Measurements from ENCODE around the gene TFDP1.
"Not testable (repeated sequence)": the region's sequence is repeated elsewhere in the genome, so short reads cannot be mapped to it uniquely, and the experiment has no call there.

The TFDP1 gene

GRCh38 chr13:113610266-113610665, 25.7 kb downstream of the TFDP1 start:
- FAIRE-seq (no peak), DNase-seq (ENCODE audit: extremely low spot score, insufficient read length, low read depth) (no peak)

- no peak for FAIRE-seq
- DNase-seq (ENCODE audit: extremely low spot score, insufficient read length, low read depth), result no peak
Observed at GRCh38 chr13:113611996-113612395, 27.4 kb downstream of the TFDP1 start.

GRCh38 chr13:113612607-113613006, 28.1 kb downstream of the TFDP1 start:
- FAIRE-seq (no peak), DNase-seq (ENCODE audit: extremely low spot score, insufficient read length, low read depth) (no peak)

- FAIRE-seq (no peak), DNase-seq (ENCODE audit: extremely low spot score, insufficient read length, low read depth) (no peak)
Observed at GRCh38 chr13:113613789-113614379, 29.3 kb downstream of the TFDP1 start.

GRCh38 chr13:113616281-113616906, 31.8 kb downstream of the TFDP1 start:
- no peak for DNase-seq (ENCODE audit: extremely low spot score, insufficient read length, low read depth)
- FAIRE-seq, result no peak

- DNase-seq (ENCODE audit: extremely low spot score, insufficient read length, low read depth) (no peak), FAIRE-seq (no peak)
Observed at GRCh38 chr13:113616991-113617749, 32.6 kb downstream of the TFDP1 start.

- no peak for FAIRE-seq
- no peak for DNase-seq (ENCODE audit: extremely low spot score, insufficient read length, low read depth)
Observed at GRCh38 chr13:113617961-113618360, 33.4 kb downstream of the TFDP1 start.

- FAIRE-seq, result no peak
- DNase-seq (ENCODE audit: extremely low spot score, insufficient read length, low read depth), result no peak
Observed at GRCh38 chr13:113618455-113618854, 33.9 kb downstream of the TFDP1 start.

- DNase-seq (ENCODE audit: extremely low spot score, insufficient read length, low read depth), result no peak
- no peak for FAIRE-seq
Observed at GRCh38 chr13:113620036-113620796, 35.7 kb downstream of the TFDP1 start.

GRCh38 chr13:113621046-113621445, 36.5 kb downstream of the TFDP1 start:
- FAIRE-seq (no peak), DNase-seq (ENCODE audit: extremely low spot score, insufficient read length, low read depth) (no peak)

GRCh38 chr13:113621498-113621897, 36.9 kb downstream of the TFDP1 start:
- not testable (repeated sequence) for FAIRE-seq; DNase-seq (ENCODE audit: extremely low spot score, insufficient read length, low read depth)

- FAIRE-seq; DNase-seq (ENCODE audit: extremely low spot score, insufficient read length, low read depth): not testable (repeated sequence)
Observed at GRCh38 chr13:113621986-113622550, 37.5 kb downstream of the TFDP1 start.

- DNase-seq (ENCODE audit: extremely low spot score, insufficient read length, low read depth) (no peak), FAIRE-seq (no peak)
Observed at GRCh38 chr13:113622791-113623490, 38.4 kb downstream of the TFDP1 start.

GRCh38 chr13:113623491-113624234, 39.1 kb downstream of the TFDP1 start:
- no peak for DNase-seq (ENCODE audit: extremely low spot score, insufficient read length, low read depth)
- FAIRE-seq, result no peak

GRCh38 chr13:113624235-113624587, 39.7 kb downstream of the TFDP1 start:
- FAIRE-seq, result no peak
- DNase-seq (ENCODE audit: extremely low spot score, insufficient read length, low read depth), result no peak

- DNase-seq (ENCODE audit: extremely low spot score, insufficient read length, low read depth); FAIRE-seq: not testable (repeated sequence)
Observed at GRCh38 chr13:113624640-113625304, 40.2 kb downstream of the TFDP1 start.

GRCh38 chr13:113625965-113626721, 41.6 kb downstream of the TFDP1 start:
- FAIRE-seq (no peak), DNase-seq (ENCODE audit: extremely low spot score, insufficient read length, low read depth) (no peak)

- FAIRE-seq (no peak), DNase-seq (ENCODE audit: extremely low spot score, insufficient read length, low read depth) (no peak)
Observed at GRCh38 chr13:113627136-113627535, 42.6 kb downstream of the TFDP1 start.

Measured in GM18507 (cell line).